Measurements from ENCODE around the gene PERCC1. TPM values are rescaled to one million over a fixed set of nuclear protein-coding genes. Genes with fewer than 3 reads are reported as not detected.

The PERCC1 gene
- total RNA-seq, 4 donors from 2014 or later, result 1.3 TPM; not detected in 3

GRCh38 chr16:1443403-1443973, 12.6 kb downstream of the PERCC1 start:
- Histone ChIP-seq H3K27ac (no peak overlapping the region), H3K4me3 (no peak overlapping the region), H3K4me1 (no peaks in the 10 kb centered on the region), H3K27me3 (no peaks in the 10 kb centered on the region), H3K9me3 (no peaks in the 10 kb centered on the region), H3K36me3 (peaks cover 34% of the 10 kb centered on the region)
- 100% methylated on average over 2 of the region's 38 CpGs for WGBS
- no peak for DNase-seq (ENCODE audit: low spot score in 2 of 2)
- TF ChIP-seq POLR2A (IDR thresholded peaks at IDR 0.05), result no peak
- TF ChIP-seq CTCF (IDR thresholded peaks at IDR 0.05), result no peak
- no peak for TF ChIP-seq EP300 (IDR thresholded peaks at IDR 0.05)
- TF ChIP-seq POLR2AphosphoS5 (IDR thresholded peaks at IDR 0.05), result no peak

GRCh38 chr16:1443980-1444729, 13.3 kb downstream of the PERCC1 start, which contains the start of gene CCDC154:
TSS of gene CCDC154 (minus strand) at chr16:1444556. CDS start at chr16:1444322, 234 bp downstream.
- peaks cover 40% of the 10 kb centered on the region for H3K36me3 ChIP-seq
- no peaks in the 10 kb centered on the region for H3K9me3 ChIP-seq
- WGBS, result 71% methylated on average over 12 of the region's 27 CpGs
- no peak within 1 kb of the TSS for H3K27ac ChIP-seq
- DNase-seq (ENCODE audit: low spot score in 2 of 2), result no peak
- H3K4me1 ChIP-seq, result no peaks in the 10 kb centered on the region
- H3K4me3 ChIP-seq, result no peak within 1 kb of the TSS
- no peaks in the 10 kb centered on the region for H3K27me3 ChIP-seq
- no peak for TF ChIP-seq POLR2A (IDR thresholded peaks at IDR 0.05)
- TF ChIP-seq CTCF (IDR thresholded peaks at IDR 0.05), result no peak
- TF ChIP-seq POLR2AphosphoS5 (IDR thresholded peaks at IDR 0.05), result no peak
- TF ChIP-seq EP300 (IDR thresholded peaks at IDR 0.05), result no peak

GRCh38 chr16:1444730-1445517, 14.0 kb downstream of the PERCC1 start:
- DNase-seq (ENCODE audit: low spot score in 2 of 2), result no peak
- no peaks in the 10 kb centered on the region for H3K9me3 ChIP-seq
- H3K36me3 ChIP-seq, result peaks cover 48% of the 10 kb centered on the region
- 86% methylated on average over 28 of the region's 48 CpGs for WGBS
- no peaks in the 10 kb centered on the region for H3K27me3 ChIP-seq
- H3K4me3 ChIP-seq, result no peak overlapping the region
- no peak overlapping the region for H3K27ac ChIP-seq
- no peaks in the 10 kb centered on the region for H3K4me1 ChIP-seq
- TF ChIP-seq CTCF (IDR thresholded peaks at IDR 0.05) (no peak), POLR2A (IDR thresholded peaks at IDR 0.05) (no peak), EP300 (IDR thresholded peaks at IDR 0.05) (no peak), POLR2AphosphoS5 (IDR thresholded peaks at IDR 0.05) (no peak)

- H3K9me3 ChIP-seq, result no peaks in the 10 kb centered on the region
- 96% methylated on average over 9 of the region's 25 CpGs for WGBS
- H3K36me3 ChIP-seq, result peaks cover 55% of the 10 kb centered on the region
- DNase-seq (ENCODE audit: low spot score in 2 of 2), result no peak
- no peaks in the 10 kb centered on the region for H3K4me1 ChIP-seq
- TF ChIP-seq CTCF (IDR thresholded peaks at IDR 0.05), result no peak
- no peak for TF ChIP-seq POLR2AphosphoS5 (IDR thresholded peaks at IDR 0.05)
- no peak for TF ChIP-seq POLR2A (IDR thresholded peaks at IDR 0.05)
- no peak for TF ChIP-seq EP300 (IDR thresholded peaks at IDR 0.05)
- H3K27me3 ChIP-seq, result no peaks in the 10 kb centered on the region
- no peak overlapping the region for H3K27ac ChIP-seq
- H3K4me3 ChIP-seq, result no peak overlapping the region
These were observed 14.8 kb downstream of the PERCC1 start for GRCh38 chr16:1445518-1446203.

Data from suprapubic skin (tissue), 4 donors.